Islet precursor cell (in vitro differentiated cells): ENCODE measurements around the gene MINAR1.

Experiments
- DNase-seq: peaks from one replicate; pipeline ENCODE4 v3.0.0-alpha.2; 2018

MINAR1 gene

GRCh38 chr15:79433276-79433990 is 1.3 kb downstream of the MINAR1 start:
- no peak for DNase-seq

DNA sequence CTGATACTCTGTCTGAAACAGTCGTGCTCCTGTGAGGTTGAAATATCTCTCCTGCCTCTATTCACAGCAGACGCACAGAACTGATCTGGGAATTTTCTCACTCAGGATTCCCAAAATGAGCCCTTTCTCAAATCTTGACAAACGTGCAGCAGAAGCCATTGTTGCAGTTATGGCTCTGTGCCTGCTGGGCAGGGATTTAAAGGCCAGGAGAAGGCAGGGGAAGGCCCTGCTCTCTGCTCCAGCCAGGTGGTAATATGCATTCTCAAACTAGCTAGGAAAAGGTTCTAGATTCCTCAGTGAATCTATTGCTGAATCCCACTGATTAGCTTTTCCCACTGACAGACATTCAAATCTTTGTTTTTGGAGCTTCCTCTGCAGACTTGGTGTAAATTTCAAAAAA is 2.2 kb downstream of the MINAR1 start:
- DNase-seq: no peak

DNA sequence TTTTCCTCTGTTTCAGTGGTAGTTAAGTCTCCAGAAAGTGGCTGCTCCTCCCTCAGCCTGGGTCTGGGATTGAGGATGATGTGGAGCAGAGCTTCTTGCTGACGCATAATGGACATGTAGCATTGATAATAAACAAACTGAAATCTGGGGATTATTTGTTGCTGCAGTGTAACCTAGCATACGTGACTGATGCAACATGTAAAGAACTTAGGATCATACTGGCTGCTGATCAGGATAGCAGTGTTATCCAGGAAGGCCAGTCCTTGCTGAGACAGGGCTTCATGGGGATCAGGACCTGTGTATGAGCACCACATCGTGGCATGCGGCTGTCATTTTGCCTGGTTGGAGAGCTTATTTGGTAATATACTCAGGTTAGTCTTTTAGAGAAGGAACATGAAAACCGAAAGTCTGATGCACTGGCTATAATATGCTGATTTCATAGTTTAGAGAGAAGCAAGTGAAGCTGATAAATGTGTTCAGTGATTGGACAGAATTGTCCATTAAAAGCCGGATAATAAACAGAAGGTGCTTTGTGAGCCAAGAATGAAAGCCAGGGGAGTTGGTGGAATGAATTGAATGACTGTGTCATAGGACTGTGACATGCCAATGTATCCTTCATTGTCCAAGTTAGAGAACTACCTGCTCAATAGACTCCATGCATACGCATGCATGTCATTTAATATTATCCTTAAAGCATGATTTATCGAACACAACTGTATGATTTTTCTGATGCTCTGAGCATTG is 4.1 kb downstream of the MINAR1 start:
- DNase-seq: no peak

- no peak for DNase-seq
These were observed 5.3 kb downstream of the MINAR1 start for GRCh38 chr15:79437275-79438000.

- DNase-seq: no peak
These were observed 7.1 kb downstream of the MINAR1 start for GRCh38 chr15:79439236-79439635.

DNA sequence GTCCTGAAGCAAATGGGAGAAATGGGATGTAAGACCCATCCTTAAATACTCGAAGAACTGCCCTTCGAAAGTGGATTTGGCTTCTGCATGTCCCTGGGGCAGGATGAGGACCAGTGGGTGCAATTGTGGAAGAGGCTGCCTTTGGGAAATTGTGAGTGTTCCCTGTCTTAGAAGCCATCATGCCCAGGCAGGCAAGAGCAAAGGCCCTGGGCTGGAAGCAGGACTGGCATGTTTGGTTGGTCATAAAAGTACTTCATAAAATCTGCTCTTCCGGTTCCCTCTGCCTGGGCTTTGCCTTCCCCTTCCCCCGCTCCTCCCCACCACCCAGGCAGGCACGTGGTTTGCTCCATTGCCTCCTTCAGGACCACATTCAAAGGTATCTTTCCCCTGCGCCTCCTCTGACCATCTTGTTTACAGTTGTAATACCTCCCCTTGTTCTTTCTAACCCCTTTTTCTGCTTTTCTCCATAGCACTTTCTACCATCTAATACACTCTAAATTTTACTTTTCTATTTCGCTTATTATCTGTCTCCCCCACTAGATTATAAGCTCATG is 8.3 kb downstream of the MINAR1 start:
- no peak for DNase-seq

GRCh38 chr15:79442911-79443310 is 10.8 kb downstream of the MINAR1 start:
- DNase-seq: no peak

GRCh38 chr15:79447060-79447459 is 14.9 kb downstream of the MINAR1 start:
- no peak for DNase-seq

GRCh38 chr15:79450648-79451047 is 18.5 kb downstream of the MINAR1 start:
- no peak for DNase-seq

DNA sequence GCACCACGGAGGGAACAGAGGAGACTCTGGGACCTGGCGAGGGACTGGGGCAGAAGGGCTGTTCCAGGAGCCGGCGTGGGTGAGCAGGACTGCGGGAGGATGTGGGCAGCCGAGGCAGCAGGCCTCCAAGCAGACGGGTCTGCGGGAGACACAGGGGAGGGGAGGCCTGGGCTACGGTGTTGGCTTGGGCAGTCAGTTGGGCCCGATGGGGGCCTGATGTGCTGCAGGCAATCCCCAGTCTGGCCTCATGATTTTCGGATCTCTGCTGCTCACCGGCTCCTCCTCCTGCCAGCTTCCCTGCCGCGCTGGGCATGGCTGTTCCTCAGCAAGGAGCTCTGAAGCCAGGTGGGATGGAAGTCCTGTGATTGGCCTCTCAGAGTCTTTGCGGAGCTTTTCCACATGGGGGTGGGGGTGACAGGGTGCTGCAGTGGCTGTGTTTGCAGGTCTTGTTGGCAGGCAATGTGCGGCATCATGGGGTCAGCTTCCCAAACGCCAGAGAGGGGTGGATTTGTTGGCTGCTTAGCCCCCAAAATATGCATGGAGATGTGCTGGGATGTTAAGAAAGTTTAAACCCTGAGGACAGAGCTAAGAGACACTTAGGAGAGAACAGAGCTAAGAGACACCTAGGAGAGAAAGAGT is 19.3 kb downstream of the MINAR1 start:
- DNase-seq: no peak

GRCh38 chr15:79452244-79453051 is 20.3 kb downstream of the MINAR1 start:
- DNase-seq: no peak

GRCh38 chr15:79453446-79453845 is 21.3 kb downstream of the MINAR1 start:
- no peak for DNase-seq

- no peak for DNase-seq
These were observed 21.9 kb downstream of the MINAR1 start for GRCh38 chr15:79454063-79454462.

DNA sequence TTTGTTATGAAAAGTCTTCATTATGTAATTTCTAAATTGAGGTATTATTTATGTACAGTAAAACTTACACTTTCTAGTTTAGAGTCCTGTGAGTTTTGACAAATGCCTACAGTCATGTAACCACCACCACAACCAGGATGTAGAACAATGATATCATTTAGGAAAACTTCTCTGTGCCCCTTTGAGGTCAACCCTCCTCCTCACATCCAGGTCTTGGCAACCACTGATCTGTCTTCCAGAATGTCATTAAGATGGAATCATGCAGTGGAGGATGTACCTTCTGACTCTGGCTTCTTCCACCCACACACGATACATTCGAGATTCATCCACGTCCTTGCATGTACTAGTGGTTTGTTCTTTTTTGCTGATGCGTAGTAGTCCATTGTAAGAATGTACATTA is 23.2 kb downstream of the MINAR1 start:
- DNase-seq: no peak

- DNase-seq: no peak
These were observed 23.8 kb downstream of the MINAR1 start for GRCh38 chr15:79455943-79456342.

- DNase-seq: no peak
These were observed 26.4 kb downstream of the MINAR1 start for GRCh38 chr15:79458491-79458890.

- no peak for DNase-seq
These were observed 27.5 kb downstream of the MINAR1 start for GRCh38 chr15:79459666-79460065.

GRCh38 chr15:79463043-79463780 is 31.1 kb downstream of the MINAR1 start:
- no peak for DNase-seq

- DNase-seq: no peak
These were observed 31.7 kb downstream of the MINAR1 start for GRCh38 chr15:79463781-79464270.

DNA sequence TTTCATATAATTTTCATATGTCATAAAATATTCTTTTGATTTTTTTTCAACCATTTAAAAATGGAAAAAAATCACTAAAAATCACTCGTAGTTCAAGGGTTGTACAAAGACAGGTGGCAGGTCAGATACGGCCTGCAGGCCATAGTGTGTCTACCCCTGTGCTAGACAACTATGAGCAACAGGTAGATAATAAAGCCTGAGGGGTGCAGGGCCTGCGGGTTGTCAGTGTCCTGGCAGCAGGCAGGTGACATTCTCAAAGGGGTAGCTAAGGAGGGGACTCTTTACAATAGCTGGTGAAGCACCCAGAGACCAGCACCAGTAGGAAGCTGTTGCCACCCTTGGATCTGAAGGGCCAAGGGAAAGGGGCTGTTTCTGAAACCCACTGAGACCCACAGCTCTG is 34.4 kb downstream of the MINAR1 start:
- no peak for DNase-seq

GRCh38 chr15:79467865-79468586 is 35.9 kb downstream of the MINAR1 start:
- no peak for DNase-seq
